Cardiac fibroblast (primary cell): ENCODE measurements around the gene VILL.

ENCODE experiments used
- DNase-seq, 2 donors: peaks; one replicate each; pipeline versions ENCODE4 v3.0.0 to v3.0.0-alpha.2; 2010; ENCODE audit warnings: low read depth in 2 of 2
- H3K4me3 ChIP-seq, 2 donors: replicated peaks in 1 of 2; 1 replicate in 1 of 2; 2 replicates in 1 of 2; pipeline ENCODE4 v1.5.1; 2011; ENCODE audit warnings: low read depth in 2 of 2, low read length in 2 of 2, mild to moderate bottlenecking in 2 of 2, moderate library complexity in 1 of 2
- CTCF ChIP-seq: IDR thresholded peaks from one replicate; pipeline ENCODE4 v1.5.1; 2011; ENCODE audit warnings: low read depth, mild to moderate bottlenecking, low read length, inconsistent platforms

The VILL gene

GRCh38 chr3:38021196-38021595 is 30.6 kb downstream of the VILL start:
- TF ChIP-seq CTCF: no peak
- no peak overlapping the region for H3K4me3 ChIP-seq
- DNase-seq: no peak

- no peak for DNase-seq
- H3K4me3 ChIP-seq: no peak overlapping the region
- TF ChIP-seq CTCF: no peak
Measured at GRCh38 chr3:38022301-38022700, 31.7 kb downstream of the VILL start.

- H3K4me3 ChIP-seq: peak overlapping the region; percentile 71 to 76
- no peak for TF ChIP-seq CTCF
- no peak for DNase-seq
Measured at GRCh38 chr3:38022896-38023709, 32.5 kb downstream of the VILL start.

- no peak for DNase-seq
- TF ChIP-seq CTCF: no peak
- no peak overlapping the region for H3K4me3 ChIP-seq
Measured at GRCh38 chr3:38026856-38027255, 36.3 kb downstream of the VILL start.

GRCh38 chr3:38027466-38028465 is 37.2 kb downstream of the VILL start:
- no peak for DNase-seq
- no peak for TF ChIP-seq CTCF
- no peak overlapping the region for H3K4me3 ChIP-seq

GRCh38 chr3:38028621-38029361 is 38.2 kb downstream of the VILL start:
- H3K4me3 ChIP-seq: peak overlapping the region; percentile 62 to 68
- no peak for DNase-seq
- no peak for TF ChIP-seq CTCF
